ENCODE measurements around the gene PSMA2.

Gene PSMA2

DNA sequence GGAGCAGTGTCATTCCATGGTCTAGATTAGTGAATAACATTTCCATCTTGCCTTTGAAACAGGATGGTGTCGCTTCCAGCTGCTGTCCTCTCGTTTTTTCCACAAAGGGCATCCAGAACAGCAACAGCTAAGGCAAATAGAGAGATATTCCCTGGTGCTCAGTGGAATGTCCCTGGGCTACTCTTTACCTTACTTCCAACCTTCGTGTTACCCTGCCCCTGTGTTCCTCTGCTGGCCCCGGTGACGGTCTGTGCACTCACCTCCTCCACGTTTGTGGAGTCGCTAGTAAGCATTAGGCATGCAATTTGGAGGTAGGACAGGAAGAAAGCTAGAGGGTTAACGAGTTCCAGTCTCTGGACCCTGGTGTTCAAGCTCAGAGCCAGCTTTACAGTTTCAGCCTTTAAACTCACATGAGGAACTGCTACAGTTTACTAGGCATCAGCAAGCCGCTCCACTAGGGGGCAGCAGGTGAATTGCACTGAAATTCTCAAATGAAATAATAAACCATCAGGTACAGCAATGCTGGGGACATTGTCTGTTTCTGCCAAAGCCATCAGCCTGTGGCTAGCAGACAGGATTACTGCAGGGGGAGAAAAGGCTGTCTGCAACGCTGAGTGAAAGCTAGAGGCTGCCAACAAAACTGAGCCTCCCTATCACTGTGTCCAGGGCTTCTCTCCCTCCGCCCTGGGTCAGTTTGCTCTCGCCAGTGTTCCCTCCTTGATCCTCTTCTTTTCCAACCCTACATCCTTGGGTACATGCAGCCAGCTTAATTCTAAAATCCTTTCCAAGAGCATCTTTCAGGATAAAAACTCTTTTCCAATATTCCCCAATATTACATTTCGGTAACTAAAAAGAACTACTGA lies 9.2 kb upstream of the PSMA2 start:
- peak; percentile 57 for DNase-seq (ENCODE audit: low read depth)

DNA sequence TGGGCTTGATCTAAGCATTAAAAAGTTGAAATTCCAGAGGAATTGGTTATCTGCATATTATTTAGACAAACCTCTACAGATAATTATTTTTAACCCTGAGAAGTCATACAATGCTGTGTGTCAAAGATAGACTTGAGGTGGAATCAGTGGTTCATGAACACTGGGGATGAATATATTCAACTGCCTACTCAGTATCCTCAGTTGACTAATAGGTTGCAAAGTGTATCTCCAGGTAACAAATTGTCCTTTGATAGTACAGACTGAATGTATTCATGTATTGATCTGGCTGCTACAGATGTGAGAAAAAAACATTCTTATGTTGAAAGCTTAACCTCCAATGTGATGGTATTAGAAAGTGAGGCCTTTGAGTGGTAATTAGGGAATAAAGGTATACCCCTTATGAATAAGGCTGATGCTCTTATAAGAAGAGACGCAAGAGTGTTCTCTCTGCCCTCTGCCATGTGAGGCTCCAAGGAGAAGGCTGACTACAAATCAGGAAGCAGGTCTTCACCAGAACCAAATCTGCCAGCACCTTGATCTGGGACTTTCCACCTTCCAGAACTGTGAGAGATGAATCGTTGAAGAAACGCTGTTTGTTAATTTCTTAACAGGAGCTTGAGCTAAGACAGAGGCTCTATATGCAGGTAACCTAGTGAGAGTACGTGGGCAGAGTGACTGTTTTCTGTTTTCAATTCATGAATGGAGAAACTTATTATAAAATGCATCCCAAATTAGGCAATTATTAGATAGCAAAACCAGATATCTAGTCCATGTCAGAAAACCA lies 7.7 kb upstream of the PSMA2 start:
- DNase-seq (ENCODE audit: low read depth): no peak

DNA sequence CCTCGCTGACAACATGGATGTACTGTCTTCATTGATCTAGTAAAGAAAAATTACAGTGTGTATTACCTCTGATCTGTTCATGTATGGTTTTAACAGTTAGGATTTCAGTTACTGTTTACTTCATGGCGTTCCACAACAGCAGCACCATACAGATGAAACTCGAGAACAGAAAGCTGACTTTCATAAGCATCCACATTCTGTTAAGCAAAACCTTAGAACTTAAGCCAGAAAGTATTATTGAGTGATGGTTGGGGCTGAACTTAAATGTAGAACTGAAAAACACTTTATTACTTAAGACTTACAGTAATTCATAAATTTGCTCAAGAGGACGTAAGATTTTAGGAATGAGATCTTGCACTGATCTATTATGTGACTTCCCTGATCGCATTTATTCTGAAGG lies 3.9 kb upstream of the PSMA2 start:
- DNase-seq (ENCODE audit: low read depth): no peak

DNA sequence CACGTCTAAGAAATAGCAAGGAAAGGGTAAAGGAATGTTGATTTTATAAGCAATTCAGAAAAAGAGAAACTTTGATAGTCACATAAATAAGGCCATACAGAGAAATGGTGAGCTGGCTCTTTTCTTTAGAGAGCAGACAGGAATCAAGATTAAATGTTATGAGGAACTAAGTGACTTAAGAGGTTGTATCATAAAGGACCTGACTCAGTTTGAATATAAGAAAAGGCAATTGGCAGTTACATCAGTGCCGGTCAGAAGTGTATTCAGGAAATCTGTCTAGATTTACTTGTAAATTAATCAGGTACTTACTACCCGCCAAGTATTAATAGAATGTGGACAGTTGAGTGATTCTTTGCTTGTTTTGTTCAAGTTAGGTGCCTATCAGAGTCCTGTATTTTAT lies 2.3 kb upstream of the PSMA2 start:
- DNase-seq (ENCODE audit: low read depth): no peak

DNA sequence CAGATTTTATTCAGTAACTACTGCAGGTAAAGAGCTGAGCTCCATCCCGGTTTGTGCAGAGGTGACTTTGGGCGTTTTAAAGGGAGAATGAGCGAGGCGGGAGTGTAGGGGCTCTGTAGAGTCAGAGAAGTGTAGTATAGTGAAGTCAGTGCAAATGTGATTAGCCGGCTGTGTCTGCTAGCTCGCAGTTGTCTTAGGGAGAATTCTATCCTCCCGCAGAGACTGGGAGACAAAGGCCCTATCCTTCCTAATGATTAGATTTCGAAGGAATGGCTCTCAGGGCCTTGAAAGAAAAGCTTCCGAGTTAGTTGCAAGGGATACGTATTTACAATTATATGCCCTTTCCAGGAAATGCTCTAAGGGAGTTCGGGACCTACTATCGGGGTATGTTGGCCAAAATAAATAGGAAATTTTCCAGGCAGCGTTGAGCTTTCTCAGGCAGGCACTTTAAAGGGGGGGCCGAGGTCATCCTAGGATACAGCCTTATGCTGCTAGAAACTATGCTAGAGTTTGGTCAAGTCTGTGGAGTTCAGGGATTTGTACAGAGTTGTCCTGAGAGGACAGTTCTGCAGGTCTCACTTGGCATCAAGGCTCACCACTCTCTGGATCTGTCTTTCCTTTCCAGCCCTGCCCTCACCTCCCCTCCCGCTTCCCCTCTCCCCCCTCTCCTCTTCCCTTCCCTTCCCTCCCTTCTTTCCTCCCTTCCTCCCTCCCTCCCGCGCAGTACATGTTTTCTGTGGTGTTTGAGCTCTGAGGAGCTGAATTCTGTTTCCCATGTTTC lies 1.0 kb upstream of the PSMA2 start:
- DNase-seq (ENCODE audit: low read depth): no peak

DNA sequence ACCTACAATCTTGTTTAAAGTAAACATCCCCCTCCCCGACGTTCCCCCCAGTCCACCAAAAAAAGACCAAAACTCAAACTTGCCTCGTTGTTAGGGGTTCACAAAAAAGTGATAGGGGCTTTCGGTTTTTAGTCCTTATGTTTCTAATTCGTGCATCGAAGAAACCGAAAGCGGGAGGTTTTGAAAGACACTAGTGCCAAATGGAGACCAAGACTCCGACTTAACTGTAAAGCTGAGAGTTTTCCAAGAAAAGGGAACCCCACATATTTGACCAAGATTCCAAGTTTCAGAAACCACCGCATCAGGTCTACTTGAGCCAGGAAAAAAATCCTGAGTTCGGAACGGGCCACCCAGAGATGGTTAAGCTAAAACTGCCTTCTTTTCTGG lies 534 bp downstream of the PSMA2 start:
- no peak for DNase-seq (ENCODE audit: low read depth)

DNA sequence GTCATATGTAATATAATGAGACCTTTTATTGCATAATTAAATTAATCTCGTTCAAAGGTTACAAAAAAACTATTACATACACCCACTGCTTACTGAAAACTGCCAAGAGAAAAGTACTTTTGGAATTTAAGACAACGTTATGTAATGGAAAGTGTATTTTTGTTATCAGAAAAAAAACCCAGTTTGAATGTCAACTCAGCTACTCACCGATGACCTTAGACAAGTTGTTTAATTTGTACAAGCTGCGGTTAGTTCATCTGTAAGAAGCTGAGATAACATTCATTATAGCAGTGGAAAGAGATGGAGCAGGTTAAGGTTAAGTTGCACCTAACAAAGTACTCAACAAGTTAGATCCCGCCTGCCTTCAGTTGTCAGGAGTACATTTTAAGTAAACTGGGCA lies 1.1 kb downstream of the PSMA2 start:
- no peak for DNase-seq (ENCODE audit: low read depth)

DNA sequence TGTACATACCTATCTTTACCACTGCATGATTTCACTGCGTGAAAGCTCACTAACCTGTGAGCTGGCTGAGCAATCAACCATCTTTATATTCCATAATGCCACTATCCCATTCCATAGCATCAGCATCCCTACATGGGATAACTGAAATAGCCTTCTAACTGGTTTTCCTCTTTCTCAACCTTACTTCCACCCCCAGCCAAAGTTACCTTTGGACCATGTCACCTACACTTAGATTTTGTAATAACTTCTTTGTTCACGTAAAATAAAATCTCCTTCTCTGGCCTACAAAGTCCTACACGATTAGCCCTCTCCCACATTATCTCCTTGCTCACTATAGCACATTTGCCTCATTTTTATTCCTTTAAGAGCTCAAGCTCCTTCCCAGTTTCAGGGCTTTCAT lies 2.5 kb downstream of the PSMA2 start:
- DNase-seq (ENCODE audit: low read depth): no peak

DNA sequence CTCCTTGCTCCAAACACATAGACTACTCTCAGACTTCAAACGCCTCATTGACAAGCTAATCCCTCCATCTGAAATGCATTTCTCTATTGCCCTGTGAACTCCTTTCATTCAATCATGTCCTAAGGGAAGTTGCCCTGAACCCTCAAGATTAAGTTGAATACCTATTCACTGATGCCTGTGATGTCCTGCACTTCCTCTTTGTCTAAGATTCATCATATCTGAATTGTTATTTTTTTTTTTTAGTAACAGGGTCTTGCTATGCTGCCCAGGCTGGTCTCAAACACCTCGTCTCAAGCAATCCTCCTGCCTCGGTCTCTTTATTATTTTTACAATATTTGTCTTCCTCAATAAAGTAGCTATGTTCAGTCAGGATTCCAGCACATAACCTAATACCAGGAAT lies 3.2 kb downstream of the PSMA2 start:
- no peak for DNase-seq (ENCODE audit: low read depth)

DNA sequence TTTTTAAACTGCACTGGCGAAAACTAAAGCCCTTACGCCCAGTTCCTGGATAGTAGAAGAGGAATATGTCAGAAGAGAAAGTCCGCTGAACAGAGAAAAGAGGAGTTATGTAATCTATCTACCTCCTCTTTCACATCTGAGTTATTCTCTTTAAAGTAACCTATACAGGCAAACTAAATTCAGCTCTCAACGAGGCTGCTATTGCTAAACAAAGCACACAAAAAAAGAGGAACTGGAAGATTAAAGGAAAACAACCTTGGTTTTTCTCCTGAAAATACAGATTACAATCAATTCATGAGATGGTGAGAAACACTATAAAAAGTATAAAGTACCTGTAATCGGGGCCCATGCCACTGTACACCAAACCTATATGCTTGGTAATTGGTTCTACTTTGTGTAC lies 5.8 kb downstream of the PSMA2 start:
- DNase-seq (ENCODE audit: low read depth): no peak

DNA sequence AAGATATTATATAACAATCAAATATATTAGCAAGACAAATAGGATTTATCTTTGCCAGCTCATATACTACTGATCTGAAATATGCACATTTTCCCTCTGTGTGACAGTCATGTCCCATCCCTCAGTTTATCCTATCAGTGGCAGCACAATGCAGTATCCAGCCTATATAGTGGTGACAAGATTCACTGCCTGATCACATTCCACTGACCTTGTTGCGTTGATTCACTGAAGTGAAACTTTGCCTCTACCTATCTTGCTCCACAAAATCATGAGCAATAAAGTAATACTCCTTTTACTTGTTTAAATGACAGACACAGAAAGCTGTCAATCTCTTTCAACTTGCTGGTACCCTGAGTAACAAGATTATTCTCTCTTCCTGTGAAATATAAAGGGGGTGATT lies 6.3 kb downstream of the PSMA2 start:
- no peak for DNase-seq (ENCODE audit: low read depth)

DNA sequence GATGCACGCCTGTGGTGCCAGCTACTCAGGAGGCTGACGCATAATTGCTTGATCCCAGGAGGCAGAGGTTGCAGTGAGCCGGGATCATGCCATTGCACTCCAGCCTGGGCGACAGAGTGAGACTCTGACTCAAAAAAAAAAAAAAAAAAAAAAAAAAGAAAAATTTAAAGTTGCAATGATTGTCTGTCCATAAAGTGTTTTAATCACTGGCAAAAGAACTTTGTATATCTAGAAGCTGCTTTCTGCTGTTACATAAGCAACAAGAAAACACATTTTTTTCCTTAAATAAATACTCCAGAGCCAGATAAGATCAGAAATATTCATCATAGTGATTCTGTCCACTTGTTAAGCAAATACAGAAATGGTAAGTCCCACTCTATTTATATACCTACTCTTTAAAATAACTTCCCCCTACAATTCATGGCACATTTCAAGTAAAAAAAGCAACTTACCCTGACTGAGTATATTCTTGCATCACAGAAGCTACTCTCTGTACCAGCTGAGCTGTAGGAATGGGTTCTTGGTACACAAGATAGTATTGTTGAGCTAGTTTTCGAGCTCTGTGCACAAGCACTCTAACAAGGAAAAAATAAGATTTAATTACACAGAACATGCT lies 7.6 kb downstream of the PSMA2 start:
- no peak for DNase-seq (ENCODE audit: low read depth)

DNA sequence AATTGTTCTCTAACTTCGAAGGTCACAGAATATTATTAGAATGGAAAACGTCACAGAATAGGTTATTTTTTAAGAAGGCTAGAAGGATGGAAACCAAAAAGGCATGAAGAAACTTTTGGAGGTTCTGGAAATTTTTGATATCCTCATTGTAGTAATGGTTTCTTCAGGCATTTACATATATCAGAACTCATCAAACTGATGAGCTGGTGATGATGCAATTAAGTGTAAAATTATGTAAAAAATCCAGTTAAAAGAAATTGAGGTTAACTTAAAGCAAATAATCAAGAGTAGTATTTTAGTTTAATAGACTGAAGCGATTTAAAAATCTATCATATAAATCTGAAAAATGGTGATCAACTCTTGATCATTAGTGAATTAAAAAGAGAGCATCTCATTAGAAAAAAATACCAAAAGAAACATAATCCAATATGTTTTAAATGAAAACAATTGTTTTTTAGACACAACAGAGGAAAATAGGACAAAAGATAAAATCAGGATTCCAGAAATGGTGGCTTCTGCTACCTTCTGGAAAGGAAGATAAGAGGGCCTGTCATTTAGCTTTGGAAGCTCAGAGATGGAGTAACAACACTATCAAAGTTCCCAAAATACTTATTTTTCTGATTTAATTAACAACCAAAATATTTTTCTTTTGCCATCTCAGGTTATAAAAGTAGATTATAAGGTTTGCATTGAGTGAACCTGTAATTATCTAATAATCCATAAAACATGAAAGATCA lies 9.8 kb downstream of the PSMA2 start:
- no peak for DNase-seq (ENCODE audit: low read depth)

DNA sequence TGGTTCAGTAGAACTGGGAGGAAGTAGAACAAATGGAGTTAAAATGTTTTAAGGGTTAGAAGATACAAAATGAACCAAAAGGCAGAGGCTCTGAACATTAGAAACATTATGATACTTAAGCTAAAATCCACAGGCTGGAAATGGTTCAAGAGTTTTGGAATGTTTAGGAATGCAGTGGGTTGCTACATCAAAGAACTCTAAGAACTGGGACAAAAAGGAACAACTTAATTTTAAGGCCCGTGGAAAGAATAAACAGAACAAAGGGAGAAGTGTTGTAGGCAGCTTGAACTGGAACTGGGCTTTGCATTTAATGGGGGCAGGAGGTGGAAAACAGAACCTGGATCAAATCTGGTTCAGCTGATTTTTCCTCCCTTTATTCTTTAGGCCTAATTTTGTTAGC lies 16.6 kb downstream of the PSMA2 start:
- DNase-seq (ENCODE audit: low read depth): no peak

DNA sequence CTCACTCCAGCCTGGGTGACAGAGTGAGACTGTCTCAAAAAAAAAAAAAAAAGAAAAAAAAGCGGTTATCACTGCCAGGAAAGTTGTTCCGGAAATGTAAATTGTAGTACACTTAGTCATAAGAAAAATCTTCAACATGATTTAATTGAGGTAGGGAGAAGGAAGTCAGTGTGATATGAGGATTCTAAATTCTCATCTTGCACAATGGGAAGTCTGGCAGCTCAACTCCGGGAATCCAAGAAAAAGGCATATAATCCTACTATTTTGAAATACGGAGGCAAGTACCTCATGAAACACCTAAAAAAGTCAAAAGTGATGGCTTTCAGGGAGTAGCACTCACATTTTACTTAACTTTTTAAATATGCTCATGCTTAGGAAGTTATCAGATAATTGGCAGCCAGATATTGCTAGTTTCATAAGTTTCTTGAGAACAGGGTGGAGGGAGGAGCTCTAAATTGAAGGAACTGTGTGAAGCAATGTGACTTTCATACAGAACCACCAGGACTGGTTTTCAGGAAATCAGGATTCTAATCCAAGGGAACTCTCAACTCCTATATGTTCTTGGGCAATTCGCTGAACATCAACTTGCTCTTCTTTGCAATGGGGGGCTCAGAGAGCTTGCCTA lies 17.4 kb downstream of the PSMA2 start:
- DNase-seq (ENCODE audit: low read depth): no peak

DNA sequence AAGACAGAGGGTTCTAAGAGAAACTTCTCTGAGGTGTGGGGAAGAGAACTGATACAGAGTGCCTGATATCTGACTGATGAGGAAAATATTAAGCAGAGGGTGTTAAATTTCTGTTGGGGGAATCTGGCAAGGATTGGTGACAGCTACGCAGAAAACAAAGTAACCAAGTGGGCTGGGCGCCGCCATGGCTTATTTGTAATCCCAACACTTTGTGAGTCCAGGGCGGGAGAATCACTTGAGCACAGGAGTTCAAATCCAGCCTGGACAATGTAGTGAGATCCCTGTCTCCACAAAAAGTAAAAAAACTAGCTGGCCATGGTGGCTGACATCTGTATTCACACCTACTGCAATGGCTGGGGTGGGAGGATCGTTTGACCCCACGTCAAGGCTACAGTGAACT lies 18.0 kb downstream of the PSMA2 start:
- DNase-seq (ENCODE audit: low read depth): no peak

DNA sequence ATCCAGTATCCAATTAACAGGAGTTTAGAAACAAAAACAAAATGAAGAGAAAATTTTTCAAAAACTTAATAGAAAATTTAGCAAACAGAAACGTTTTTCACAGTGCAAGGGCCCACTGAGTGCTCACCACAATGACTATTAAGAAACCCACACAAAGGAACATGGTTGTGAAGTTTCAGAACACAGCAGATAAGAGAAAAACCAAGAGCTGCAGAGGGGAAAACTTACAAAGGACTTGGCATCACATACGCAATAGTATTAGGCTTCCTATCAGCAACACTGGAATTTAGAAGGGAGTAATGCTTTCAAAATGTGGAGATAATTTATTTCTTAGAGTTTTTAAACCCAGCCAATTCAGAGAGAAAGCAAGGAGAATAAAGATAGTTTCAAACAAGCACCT lies 18.4 kb downstream of the PSMA2 start:
- no peak for DNase-seq (ENCODE audit: low read depth)

DNA sequence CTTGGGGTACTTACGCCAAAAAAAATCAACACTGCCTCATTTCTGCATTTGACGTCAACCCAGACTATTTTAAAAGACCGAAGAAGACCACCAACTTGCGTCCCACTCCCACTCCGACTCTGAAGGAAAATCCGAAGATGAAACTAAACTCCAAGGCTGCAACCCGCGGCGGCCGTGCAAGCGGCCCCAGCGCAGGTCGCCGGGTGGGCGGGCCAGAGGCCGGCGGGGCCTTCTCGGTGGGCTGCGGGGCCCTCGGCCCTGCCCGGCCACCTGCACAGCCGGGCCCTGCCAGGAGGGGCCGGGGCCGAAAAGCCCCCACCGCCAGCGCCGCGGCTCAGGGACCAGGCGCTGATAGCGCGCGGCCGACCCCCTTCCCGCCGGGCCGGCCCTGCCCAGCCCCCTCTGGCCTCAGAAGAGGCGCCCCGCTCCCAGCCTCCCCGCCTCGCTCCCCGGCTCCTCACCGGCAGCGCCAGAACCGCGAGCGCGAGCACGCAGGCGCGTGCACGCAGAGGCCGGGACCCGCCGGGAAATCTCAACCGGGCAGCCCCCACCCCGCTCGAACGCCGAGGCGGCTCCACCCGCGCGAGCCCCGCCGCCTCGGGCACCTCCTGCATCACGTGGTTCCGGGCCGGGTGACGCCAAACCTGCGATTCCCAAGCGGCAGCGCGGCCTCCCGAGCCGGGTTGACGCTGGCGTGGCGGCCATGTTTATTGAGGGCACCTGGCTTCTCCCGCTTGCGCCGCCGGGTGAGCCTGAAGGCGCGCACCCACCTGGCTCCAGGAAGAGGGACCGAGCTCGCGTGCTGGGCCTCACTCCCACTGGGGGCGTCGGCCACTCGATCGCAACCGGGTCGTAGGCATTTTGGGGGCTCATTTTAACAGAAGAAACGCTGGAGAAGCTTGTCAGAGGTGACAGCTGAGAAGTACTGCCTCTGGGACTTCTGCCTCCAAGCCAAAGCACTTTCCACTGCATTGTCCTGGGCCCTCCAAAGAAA lies 20.2 kb downstream of the PSMA2 start, which contains the start of gene C7orf25:
TSS of gene C7orf25 (minus strand) at position 617 of the 994 bp plus-strand sequence. CDS start 1,170 bp downstream, outside the sequence.
- DNase-seq (ENCODE audit: low read depth): peak; percentile 93

DNA sequence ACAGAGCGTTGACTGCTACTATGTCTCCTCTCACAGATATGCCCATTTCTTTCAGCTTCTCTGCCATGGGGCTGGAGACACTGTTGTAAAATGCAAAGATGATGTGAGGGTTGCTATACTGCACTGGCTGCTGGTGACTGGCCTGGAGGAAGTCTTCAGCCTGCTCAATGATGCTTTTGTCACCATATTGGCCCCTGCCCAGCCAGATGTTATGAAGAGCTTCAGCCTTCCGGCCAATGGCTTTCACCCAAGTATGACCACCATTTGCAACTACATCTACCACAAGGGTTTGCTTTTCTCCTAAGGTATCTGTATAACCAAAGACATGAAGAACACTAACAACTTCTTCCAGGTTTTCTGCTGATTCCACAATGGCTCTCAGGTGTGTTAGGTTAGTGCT lies 21.7 kb downstream of the PSMA2 start:
- no peak for DNase-seq (ENCODE audit: low read depth)

DNA sequence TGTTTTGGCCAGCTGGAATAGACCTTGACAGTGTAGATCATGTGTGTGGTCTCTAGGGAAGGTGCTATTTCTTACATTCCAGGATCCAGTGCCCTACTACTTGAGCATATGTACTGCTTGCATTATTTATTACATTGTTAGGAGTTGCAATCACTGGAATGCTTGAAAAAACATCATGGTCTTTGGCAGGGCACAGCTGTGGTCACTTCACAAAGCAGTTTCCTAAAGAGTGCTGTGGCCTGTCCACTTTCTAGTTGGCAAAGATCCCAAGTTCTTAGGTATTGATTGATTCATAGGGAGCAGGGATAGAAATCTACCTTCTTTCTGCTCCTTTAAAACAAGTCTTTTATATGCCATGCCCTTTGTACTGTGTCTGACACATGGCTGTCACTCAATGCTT lies 24.7 kb downstream of the PSMA2 start:
- DNase-seq (ENCODE audit: low read depth): no peak
